Central memory CD8-positive, alpha-beta T cell (primary cell): ENCODE data around the gene LDHAL6A.

Source experiments
- ATAC-seq: fragments of 150-1000 bp; cut with Tn5 transposase; replicated peaks from 2 replicates; pipeline ENCODE4 v1.10.0; 2022; ENCODE audit warnings: mild to moderate bottlenecking, moderate FRiP score, moderate number of reproducible peaks; ENCODE audit not compliant: poor library complexity, severe bottlenecking; ENCODE audit errors: extremely low read depth
- DNase-seq, 2 donors: peaks; one replicate each; pipeline ENCODE4 v3.0.0; 2021; ENCODE audit warnings: low spot score in 2 of 2
- H3K27ac Mint-ChIP-seq: one replicate; pipeline ENCODE4 v1.8.0; 2022; ENCODE audit warnings: low read depth, mild to moderate bottlenecking, moderate library complexity, mixed read lengths
- H3K27me3 Mint-ChIP-seq: one replicate; pipeline ENCODE4 v1.8.0; 2022; ENCODE audit warnings: mixed read lengths
- H3K36me3 Mint-ChIP-seq: one replicate; pipeline ENCODE4 v1.8.0; 2022; ENCODE audit warnings: mild to moderate bottlenecking, moderate library complexity, mixed read lengths; ENCODE audit not compliant: insufficient read depth
- H3K4me1 Mint-ChIP-seq: one replicate; pipeline ENCODE4 v1.8.0; 2022; ENCODE audit warnings: mixed read lengths
- H3K4me3 Mint-ChIP-seq: one replicate; pipeline ENCODE4 v1.8.0; 2022; ENCODE audit warnings: mild to moderate bottlenecking, moderate library complexity, mixed read lengths
- H3K9me3 Mint-ChIP-seq: one replicate; pipeline ENCODE4 v1.8.0; 2022; ENCODE audit warnings: mixed read lengths

LDHAL6A gene

DNA sequence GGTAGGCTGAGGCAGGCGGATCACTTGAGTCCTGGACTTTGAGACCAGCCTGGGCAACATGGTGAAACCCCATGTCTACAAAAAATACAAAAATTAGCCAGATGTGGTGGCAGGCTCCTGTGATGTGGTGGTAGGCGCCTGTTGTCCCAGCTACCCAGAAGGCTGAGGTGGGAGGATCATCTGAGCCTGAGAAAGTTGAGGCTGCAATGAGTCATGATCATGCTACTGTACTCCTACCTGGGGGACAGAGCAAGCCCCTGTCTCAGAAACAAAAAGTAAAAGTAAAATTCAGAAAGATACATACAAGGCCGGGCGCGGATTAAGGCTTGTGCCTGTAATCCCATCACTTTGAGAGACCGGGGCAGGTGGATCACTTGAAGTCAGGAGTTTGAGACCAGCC is 6.3 kb downstream of the LDHAL6A start:
- ATAC-seq (no peak), DNase-seq (no peak)
- no peak overlapping the region for H3K4me3 Mint-ChIP-seq
- H3K27ac Mint-ChIP-seq: no peak overlapping the region
- no peaks in the 10 kb centered on the region for H3K4me1 Mint-ChIP-seq
- H3K27me3 Mint-ChIP-seq: no peaks in the 10 kb centered on the region
- no peaks in the 10 kb centered on the region for H3K9me3 Mint-ChIP-seq
- no peaks in the 10 kb centered on the region for H3K36me3 Mint-ChIP-seq

DNA sequence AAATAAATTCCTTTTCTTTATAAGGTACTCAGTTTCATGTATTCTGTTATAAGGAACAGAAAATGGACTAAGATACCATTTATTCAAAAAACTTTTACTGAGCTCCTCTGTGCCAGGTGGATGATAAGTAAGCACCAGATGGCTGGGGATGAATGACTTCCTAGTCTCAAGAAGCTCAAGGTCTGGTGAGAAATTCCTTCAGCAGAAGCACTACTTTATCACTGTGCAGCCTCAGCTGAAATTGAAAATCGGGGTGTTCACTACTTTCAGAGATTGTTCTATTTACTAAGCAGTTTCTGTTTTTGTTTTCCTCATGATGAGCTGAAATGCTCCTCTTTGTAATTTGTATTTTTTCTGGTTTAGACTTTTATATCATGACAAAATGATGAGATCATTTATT is 7.8 kb downstream of the LDHAL6A start:
- ATAC-seq: no peak
- H3K4me1 Mint-ChIP-seq: no peaks in the 10 kb centered on the region

GRCh38 chr11:18466402-18466801 is 10.7 kb downstream of the LDHAL6A start:
- Mint-ChIP-seq H3K4me1 (no peaks in the 10 kb centered on the region), H3K36me3 (peaks cover under 1% of the 10 kb centered on the region), H3K27me3 (no peaks in the 10 kb centered on the region), H3K27ac (no peak overlapping the region), H3K9me3 (no peaks in the 10 kb centered on the region), H3K4me3 (no peak overlapping the region)
- DNase-seq: no peak
- ATAC-seq: no peak

More for the DNA sequence above, 7.8 kb downstream of the LDHAL6A start:
- Mint-ChIP-seq H3K9me3 (no peaks in the 10 kb centered on the region), H3K4me3 (no peak overlapping the region), H3K27ac (no peak overlapping the region), H3K36me3 (no peaks in the 10 kb centered on the region), H3K27me3 (no peaks in the 10 kb centered on the region)
- no peak for DNase-seq

- DNase-seq: no peak
- Mint-ChIP-seq H3K4me1 (no peaks in the 10 kb centered on the region), H3K9me3 (no peaks in the 10 kb centered on the region), H3K36me3 (peaks cover 1% of the 10 kb centered on the region), H3K27ac (no peak overlapping the region), H3K27me3 (no peaks in the 10 kb centered on the region), H3K4me3 (no peak overlapping the region)
- ATAC-seq: no peak
These were observed 12.4 kb downstream of the LDHAL6A start for GRCh38 chr11:18468059-18468458.

DNA sequence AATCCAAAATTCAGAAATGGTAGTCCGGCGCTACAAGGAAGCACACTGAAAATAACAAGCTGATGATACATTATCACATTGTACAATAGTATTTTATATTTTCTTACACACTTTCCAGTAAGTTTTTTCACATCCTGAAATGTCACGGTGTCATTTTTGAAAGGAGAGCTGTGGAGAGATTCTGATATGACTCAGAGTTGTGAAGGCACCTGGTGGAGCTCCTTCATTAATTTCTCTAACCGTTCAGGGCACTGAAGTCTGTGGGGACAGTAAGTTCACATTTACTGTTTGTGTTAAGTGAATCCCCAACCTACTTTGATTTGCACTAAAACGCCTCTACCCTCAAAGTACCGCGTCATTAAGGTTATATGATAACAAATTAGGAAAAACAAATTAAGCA is 13.3 kb downstream of the LDHAL6A start:
- H3K27me3 Mint-ChIP-seq: no peaks in the 10 kb centered on the region
- no peaks in the 10 kb centered on the region for H3K9me3 Mint-ChIP-seq
- no peak overlapping the region for H3K4me3 Mint-ChIP-seq
- H3K4me1 Mint-ChIP-seq: no peaks in the 10 kb centered on the region
- H3K36me3 Mint-ChIP-seq: peaks cover 4% of the 10 kb centered on the region
- DNase-seq: no peak
- no peak for ATAC-seq
- H3K27ac Mint-ChIP-seq: no peak overlapping the region

- no peak overlapping the region for H3K27ac Mint-ChIP-seq
- H3K4me1 Mint-ChIP-seq: no peaks in the 10 kb centered on the region
- no peaks in the 10 kb centered on the region for H3K27me3 Mint-ChIP-seq
- no peak overlapping the region for H3K4me3 Mint-ChIP-seq
- DNase-seq: no peak
- ATAC-seq: no peak
- peaks cover 11% of the 10 kb centered on the region for H3K36me3 Mint-ChIP-seq
- no peaks in the 10 kb centered on the region for H3K9me3 Mint-ChIP-seq
These were observed 16.3 kb downstream of the LDHAL6A start for GRCh38 chr11:18471995-18472394.

DNA sequence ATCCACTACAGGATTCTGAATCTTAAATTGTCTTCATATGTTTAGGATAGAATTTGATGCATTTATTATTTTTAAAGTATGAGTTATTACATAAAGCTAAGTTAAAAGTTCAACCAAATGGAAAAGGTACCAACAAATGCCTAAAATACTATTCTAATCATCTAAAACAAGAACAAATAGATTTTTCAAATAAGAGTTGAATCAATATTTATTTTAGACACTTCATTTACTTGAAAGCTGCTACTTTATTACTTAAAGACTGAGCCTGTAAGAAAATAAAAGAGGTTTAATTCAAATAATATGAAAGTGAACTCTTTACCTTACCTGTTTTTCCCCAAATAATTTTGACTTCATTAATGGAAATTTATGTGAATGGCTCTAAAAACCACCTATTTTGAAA is 16.9 kb downstream of the LDHAL6A start:
- DNase-seq: no peak
- H3K4me3 Mint-ChIP-seq: no peak overlapping the region
- no peaks in the 10 kb centered on the region for H3K9me3 Mint-ChIP-seq
- peaks cover 15% of the 10 kb centered on the region for H3K36me3 Mint-ChIP-seq
- H3K27me3 Mint-ChIP-seq: no peaks in the 10 kb centered on the region
- no peak overlapping the region for H3K27ac Mint-ChIP-seq
- no peaks in the 10 kb centered on the region for H3K4me1 Mint-ChIP-seq
- no peak for ATAC-seq

DNA sequence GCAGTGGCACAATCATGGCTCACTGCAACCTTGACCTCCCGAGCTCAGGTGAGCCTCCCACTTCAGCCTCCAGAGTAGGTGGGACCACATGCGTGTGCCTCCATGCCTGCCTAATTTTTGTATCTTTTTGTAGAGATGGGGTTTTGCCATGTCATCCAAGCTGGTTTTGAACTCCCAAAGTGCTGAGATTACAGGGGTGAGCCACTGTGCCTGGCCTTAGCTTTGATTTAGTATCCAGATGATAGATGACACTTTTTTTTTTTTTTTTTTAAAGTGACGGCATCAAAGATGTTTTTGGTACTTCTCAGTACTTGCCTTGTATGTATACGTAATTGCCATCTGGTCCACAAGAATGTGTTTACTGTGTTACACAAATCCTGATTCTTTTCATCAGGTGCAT is 23.4 kb downstream of the LDHAL6A start:
- ATAC-seq: no peak
- no peak overlapping the region for H3K4me3 Mint-ChIP-seq
- no peak for DNase-seq
- no peaks in the 10 kb centered on the region for H3K27me3 Mint-ChIP-seq
- H3K9me3 Mint-ChIP-seq: no peaks in the 10 kb centered on the region
- H3K36me3 Mint-ChIP-seq: peaks cover 69% of the 10 kb centered on the region
- no peaks in the 10 kb centered on the region for H3K4me1 Mint-ChIP-seq
- H3K27ac Mint-ChIP-seq: no peak overlapping the region

GRCh38 chr11:18485913-18486528 is 30.4 kb downstream of the LDHAL6A start:
- no peak for DNase-seq
- peaks cover 61% of the 10 kb centered on the region for H3K36me3 Mint-ChIP-seq
- no peaks in the 10 kb centered on the region for H3K27me3 Mint-ChIP-seq
- H3K4me1 Mint-ChIP-seq: peaks cover 13% of the 10 kb centered on the region
- ATAC-seq: no peak
- no peaks in the 10 kb centered on the region for H3K9me3 Mint-ChIP-seq
- H3K4me3 Mint-ChIP-seq: no peak overlapping the region
- H3K27ac Mint-ChIP-seq: no peak overlapping the region

- no peaks in the 10 kb centered on the region for H3K27me3 Mint-ChIP-seq
- ATAC-seq (no peak), DNase-seq (no peak)
- no peak overlapping the region for H3K4me3 Mint-ChIP-seq
- peak overlapping the region; percentile 73 for H3K27ac Mint-ChIP-seq
- peaks cover 32% of the 10 kb centered on the region for H3K36me3 Mint-ChIP-seq
- H3K4me1 Mint-ChIP-seq: peaks cover 22% of the 10 kb centered on the region
- H3K9me3 Mint-ChIP-seq: no peaks in the 10 kb centered on the region
These were observed 34.7 kb downstream of the LDHAL6A start for GRCh38 chr11:18490319-18490718.

GRCh38 chr11:18490736-18491485 is 35.3 kb downstream of the LDHAL6A start:
- ATAC-seq (no peak), DNase-seq (no peak)
- Mint-ChIP-seq H3K27ac (peak overlapping the region; percentile 73), H3K4me3 (no peak overlapping the region), H3K4me1 (peaks cover 22% of the 10 kb centered on the region), H3K27me3 (no peaks in the 10 kb centered on the region), H3K36me3 (peaks cover 36% of the 10 kb centered on the region), H3K9me3 (no peaks in the 10 kb centered on the region)

DNA sequence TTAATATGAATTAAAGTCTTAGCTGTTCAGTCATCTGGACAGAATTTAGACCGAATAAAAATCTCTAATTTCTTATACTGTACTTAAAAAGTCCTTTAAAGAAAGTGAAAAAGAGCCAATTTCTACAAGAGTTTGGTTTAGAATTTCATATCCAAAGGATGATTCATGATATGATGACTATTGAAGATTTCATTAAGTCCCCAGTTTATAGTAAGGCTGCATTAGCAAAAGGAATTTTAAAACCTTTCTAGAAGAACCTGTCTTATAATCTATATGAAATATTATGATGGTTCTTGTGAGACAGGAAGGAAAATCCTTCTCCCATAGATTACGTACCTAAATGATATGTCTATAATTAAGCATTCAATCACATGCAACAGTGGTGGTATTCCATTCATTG is 36.3 kb downstream of the LDHAL6A start:
- Mint-ChIP-seq H3K4me3 (no peak overlapping the region), H3K27me3 (no peaks in the 10 kb centered on the region), H3K4me1 (peaks cover 22% of the 10 kb centered on the region), H3K27ac (no peak overlapping the region), H3K36me3 (peaks cover 43% of the 10 kb centered on the region), H3K9me3 (no peaks in the 10 kb centered on the region)
- DNase-seq (no peak), ATAC-seq (no peak)

DNA sequence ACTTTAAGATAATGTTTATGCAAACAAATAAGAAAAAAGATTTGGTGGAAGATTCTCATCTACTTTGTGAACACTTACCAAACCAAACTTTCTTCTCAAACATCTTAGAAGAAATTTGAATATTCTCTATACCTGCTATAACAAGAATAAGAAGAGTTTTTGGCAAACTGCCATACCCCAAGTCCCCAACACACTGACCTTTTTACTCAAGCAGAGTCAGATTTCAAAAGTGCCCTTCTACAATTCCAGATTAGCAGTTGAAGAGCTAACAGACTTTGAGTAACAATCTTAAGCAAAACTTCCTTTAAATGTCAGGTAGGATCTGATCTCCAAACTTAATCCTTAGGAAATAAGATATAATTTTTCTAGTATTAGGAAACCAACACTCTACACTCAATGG is 37.2 kb downstream of the LDHAL6A start:
- ATAC-seq (no peak), DNase-seq (no peak)
- H3K4me3 Mint-ChIP-seq: no peak overlapping the region
- peak overlapping the region; percentile 19 for H3K27ac Mint-ChIP-seq
- H3K9me3 Mint-ChIP-seq: no peaks in the 10 kb centered on the region
- peaks cover 42% of the 10 kb centered on the region for H3K36me3 Mint-ChIP-seq
- H3K4me1 Mint-ChIP-seq: peaks cover 24% of the 10 kb centered on the region
- H3K27me3 Mint-ChIP-seq: no peaks in the 10 kb centered on the region
